ENCODE results near the gene IGF2. TPM values are rescaled to one million over a fixed set of nuclear protein-coding genes. Genes with fewer than 3 reads are reported as not detected.

IGF2 gene
- polyA plus RNA-seq, 1 donor (not counting 4 experiments of a cell fraction or from before 2014, with no cell fraction given), result not detected

- no peak overlapping the region for H2AFZ ChIP-seq (ENCODE audit: control insufficient read depth, low read length)
- no peak for FAIRE-seq
- no peaks in the 10 kb centered on the region for H3K4me1 ChIP-seq (ENCODE audit: control insufficient read depth, extremely low read depth, insufficient read depth, low read length)
- dilution Hi-C loops (cut with MboI; ENCODE audit: extremely low pct_ligation_motif_present, low sequenced_read_pairs), result no loop called here
- no peak overlapping the region for H3K9ac ChIP-seq (ENCODE audit: control insufficient read depth, extremely low read depth, insufficient read depth, low read length)
- TF ChIP-seq CTCF (optimal IDR thresholded peaks at IDR 0.05 in 1 of 3, IDR thresholded peaks at IDR 0.05 in 1 of 3, conservative IDR thresholded peaks at IDR 0.05 in 1 of 3; ENCODE audit: extremely low read depth in 1 of 3, insufficient read depth in 2 of 3, low read length in 3 of 3), result no peak
- no peak for TF ChIP-seq EZH2 (IDR thresholded peaks at IDR 0.05; ENCODE audit: low read length)
- H3K36me3 ChIP-seq (ENCODE audit: control insufficient read depth in 2 of 2, extremely low read depth in 1 of 2, insufficient read depth in 2 of 2, low read length in 2 of 2), result no peaks in the 10 kb centered on the region
- H3K79me2 ChIP-seq (ENCODE audit: control insufficient read depth, insufficient read depth, low read length), result no peaks in the 10 kb centered on the region
- H3K4me3 ChIP-seq (ENCODE audit: control insufficient read depth in 2 of 3, extremely low read depth in 1 of 3, insufficient read depth in 2 of 3, low read depth in 1 of 3, low read length in 3 of 3), result no peak overlapping the region
- no peak overlapping the region for H3K27ac ChIP-seq (ENCODE audit: control insufficient read depth, insufficient read depth, low read length)
- DNase-seq (ENCODE audit: low read depth, low spot score), result no peak
- H3K27me3 ChIP-seq (ENCODE audit: control insufficient read depth, extremely low read depth, insufficient read depth, low read length), result no peaks in the 10 kb centered on the region
- H3K9me1 ChIP-seq (ENCODE audit: control insufficient read depth, extremely low read depth, insufficient read depth, low read length), result no peaks in the 10 kb centered on the region
- H4K20me1 ChIP-seq (ENCODE audit: control insufficient read depth, extremely low read depth, insufficient read depth, low read length), result no peaks in the 10 kb centered on the region
- H3K4me2 ChIP-seq (ENCODE audit: control insufficient read depth, extremely low read depth, insufficient read depth, low read depth, low read length), result no peak overlapping the region
- no peaks in the 10 kb centered on the region for H3K9me3 ChIP-seq (ENCODE audit: control insufficient read depth, low read depth, low read length)
Observed at GRCh38 chr11:2163428-2163978, 24.3 kb upstream of the IGF2 start.

- Histone ChIP-seq H3K9me1 (ENCODE audit: control insufficient read depth, extremely low read depth, insufficient read depth, low read length) (no peaks in the 10 kb centered on the region), H4K20me1 (ENCODE audit: control insufficient read depth, extremely low read depth, insufficient read depth, low read length) (no peaks in the 10 kb centered on the region), H3K9me3 (ENCODE audit: control insufficient read depth, low read depth, low read length) (no peaks in the 10 kb centered on the region), H3K4me3 (ENCODE audit: control insufficient read depth in 2 of 3, extremely low read depth in 1 of 3, insufficient read depth in 2 of 3, low read depth in 1 of 3, low read length in 3 of 3) (no peak within 1 kb of the TSS), H3K4me2 (ENCODE audit: control insufficient read depth, extremely low read depth, insufficient read depth, low read depth, low read length) (no peak within 1 kb of the TSS), H3K79me2 (ENCODE audit: control insufficient read depth, insufficient read depth, low read length) (no peaks in the 10 kb centered on the region), H3K27me3 (ENCODE audit: control insufficient read depth, extremely low read depth, insufficient read depth, low read length) (no peaks in the 10 kb centered on the region), H3K36me3 (ENCODE audit: control insufficient read depth in 2 of 2, extremely low read depth in 1 of 2, insufficient read depth in 2 of 2, low read length in 2 of 2) (no peaks in the 10 kb centered on the region), H3K4me1 (ENCODE audit: control insufficient read depth, extremely low read depth, insufficient read depth, low read length) (no peaks in the 10 kb centered on the region), H3K27ac (ENCODE audit: control insufficient read depth, insufficient read depth, low read length) (no peak within 1 kb of the TSS), H2AFZ (ENCODE audit: control insufficient read depth, low read length) (no peak within 1 kb of the TSS), H3K9ac (ENCODE audit: control insufficient read depth, extremely low read depth, insufficient read depth, low read length) (no peak within 1 kb of the TSS)
- no peak for TF ChIP-seq CTCF (optimal IDR thresholded peaks at IDR 0.05 in 1 of 3, IDR thresholded peaks at IDR 0.05 in 1 of 3, conservative IDR thresholded peaks at IDR 0.05 in 1 of 3; ENCODE audit: extremely low read depth in 1 of 3, insufficient read depth in 2 of 3, low read length in 3 of 3)
- TF ChIP-seq EZH2 (IDR thresholded peaks at IDR 0.05; ENCODE audit: low read length), result no peak
- dilution Hi-C loops (cut with MboI; ENCODE audit: extremely low pct_ligation_motif_present, low sequenced_read_pairs), result no loop called here
- DNase-seq (ENCODE audit: low read depth, low spot score), result no peak
- FAIRE-seq, result no peak
Observed at GRCh38 chr11:2160736-2161259, 21.6 kb upstream of the IGF2 start, which contains the start of gene INS. Gene INS, minus strand, starts transcription at chr11:2161209. Its CDS starts 238 bp downstream, at chr11:2160971.
